GM21423 (cell line): ENCODE data around the gene SAP25.
"Not testable (repeated sequence)": the region's sequence is repeated elsewhere in the genome, so short reads cannot be mapped to it uniquely, and the experiment has no call there.

Experiments
- ATAC-seq: cut with Tn5 transposase; IDR thresholded peaks from one replicate; pipeline ENCODE4 v1.9.1; 2021; ENCODE audit warnings: mild to moderate bottlenecking, moderate library complexity; ENCODE audit not compliant: unreplicated experiment

Gene SAP25

DNA sequence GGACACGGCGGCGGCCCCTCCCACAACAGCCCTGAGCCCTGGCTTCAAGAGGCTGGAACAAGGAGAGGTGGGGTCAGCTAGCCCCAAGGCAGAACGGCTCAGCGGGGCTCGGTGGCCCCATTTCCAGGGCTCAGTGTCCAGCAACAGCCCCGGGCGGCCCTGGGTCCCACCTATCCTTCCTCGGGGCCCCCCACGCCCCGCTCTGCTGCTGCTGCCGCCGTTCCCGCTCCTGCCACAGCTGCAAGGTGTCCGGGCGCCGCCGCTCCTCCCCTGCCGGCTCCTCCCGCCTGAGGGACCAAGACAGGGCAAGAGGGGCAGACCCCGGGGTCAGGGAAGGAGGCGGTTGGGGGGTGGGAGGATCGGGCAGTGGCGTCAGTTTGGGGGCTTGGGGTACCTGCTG lies 3.4 kb upstream of the SAP25 start:
- ATAC-seq, result no peak

DNA sequence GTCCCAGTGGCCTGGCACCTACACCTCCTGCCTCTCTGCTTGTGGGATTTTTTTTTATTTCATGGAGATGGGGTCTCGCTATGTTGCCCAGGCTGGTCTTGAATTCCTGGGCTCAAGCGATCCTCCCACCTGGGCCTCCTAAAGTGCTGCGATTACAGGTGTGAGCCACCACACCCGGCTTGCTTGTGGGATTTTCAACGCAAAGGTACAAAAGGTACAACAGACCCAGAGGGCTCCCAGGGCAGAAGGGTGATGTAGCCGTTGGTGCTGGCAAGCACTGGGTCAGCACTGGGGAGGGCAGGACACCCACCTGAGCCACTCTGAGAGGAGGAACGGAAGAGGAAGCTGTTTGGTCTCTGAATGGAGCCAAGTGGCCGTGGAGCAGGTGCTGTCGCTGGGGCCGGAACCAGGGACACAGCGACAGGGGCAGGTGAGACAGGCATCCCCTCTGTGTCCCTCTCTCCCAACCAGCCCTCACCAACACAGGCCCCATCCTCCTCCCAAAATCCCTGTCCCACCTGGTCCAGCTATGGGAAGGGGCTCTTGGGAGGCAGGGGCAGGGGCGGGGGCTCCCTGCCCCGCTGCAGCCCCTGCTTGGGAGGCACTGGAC lies 2.8 kb upstream of the SAP25 start:
- ATAC-seq, result no peak

DNA sequence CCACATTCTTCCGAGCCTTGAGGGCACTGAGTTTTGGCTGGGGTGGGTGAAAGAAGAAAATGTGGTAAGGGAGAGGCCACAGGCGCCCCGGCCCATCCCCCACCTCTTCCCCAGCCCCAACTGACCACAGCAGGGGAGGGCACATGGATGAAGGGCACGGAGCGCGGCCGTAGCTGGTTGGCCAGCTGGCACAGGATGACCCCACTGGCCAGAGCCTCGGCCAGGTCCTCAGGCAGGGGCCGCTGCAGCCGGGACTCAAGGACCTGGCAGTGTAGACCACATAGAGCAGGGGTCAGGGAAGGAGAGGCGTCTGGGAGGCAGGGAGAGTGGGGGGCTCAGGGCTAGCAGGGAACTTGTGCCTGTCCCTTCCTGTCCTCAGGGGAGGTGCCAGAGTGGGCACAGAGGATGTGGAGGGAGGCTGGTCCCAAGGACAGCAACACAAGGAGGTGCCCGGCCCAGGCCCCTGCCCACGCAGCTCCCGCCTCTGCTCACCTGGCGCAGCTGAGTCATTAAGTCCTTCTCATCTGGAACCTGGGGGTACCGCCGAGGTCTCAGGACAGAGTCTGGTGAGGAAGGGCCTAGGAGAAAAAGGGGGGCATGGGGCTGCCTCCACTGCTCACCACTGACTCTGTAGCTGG lies 2.2 kb upstream of the SAP25 start:
- ATAC-seq, result no peak

DNA sequence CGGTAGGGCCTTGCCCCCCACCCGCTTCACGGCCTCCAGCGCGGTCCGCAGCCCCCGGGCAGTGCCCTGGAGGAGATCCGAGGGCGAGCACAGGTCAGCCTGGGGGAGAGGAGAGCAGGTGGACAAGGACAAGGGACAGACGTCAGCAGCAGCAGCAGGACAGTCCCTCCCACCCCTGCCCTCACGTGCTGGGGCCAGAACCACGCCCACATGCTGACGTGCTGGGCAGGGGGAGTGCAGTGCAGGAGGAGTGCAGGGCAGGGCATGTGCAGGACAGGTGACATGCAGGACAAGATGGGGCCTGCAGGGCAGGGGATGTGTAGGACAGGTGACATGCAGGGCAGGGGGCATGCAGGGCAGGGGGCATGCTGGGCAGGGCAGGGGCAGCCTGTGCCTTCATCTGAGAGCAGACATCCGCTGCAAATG lies 1.5 kb upstream of the SAP25 start:
- ATAC-seq, result no peak

DNA sequence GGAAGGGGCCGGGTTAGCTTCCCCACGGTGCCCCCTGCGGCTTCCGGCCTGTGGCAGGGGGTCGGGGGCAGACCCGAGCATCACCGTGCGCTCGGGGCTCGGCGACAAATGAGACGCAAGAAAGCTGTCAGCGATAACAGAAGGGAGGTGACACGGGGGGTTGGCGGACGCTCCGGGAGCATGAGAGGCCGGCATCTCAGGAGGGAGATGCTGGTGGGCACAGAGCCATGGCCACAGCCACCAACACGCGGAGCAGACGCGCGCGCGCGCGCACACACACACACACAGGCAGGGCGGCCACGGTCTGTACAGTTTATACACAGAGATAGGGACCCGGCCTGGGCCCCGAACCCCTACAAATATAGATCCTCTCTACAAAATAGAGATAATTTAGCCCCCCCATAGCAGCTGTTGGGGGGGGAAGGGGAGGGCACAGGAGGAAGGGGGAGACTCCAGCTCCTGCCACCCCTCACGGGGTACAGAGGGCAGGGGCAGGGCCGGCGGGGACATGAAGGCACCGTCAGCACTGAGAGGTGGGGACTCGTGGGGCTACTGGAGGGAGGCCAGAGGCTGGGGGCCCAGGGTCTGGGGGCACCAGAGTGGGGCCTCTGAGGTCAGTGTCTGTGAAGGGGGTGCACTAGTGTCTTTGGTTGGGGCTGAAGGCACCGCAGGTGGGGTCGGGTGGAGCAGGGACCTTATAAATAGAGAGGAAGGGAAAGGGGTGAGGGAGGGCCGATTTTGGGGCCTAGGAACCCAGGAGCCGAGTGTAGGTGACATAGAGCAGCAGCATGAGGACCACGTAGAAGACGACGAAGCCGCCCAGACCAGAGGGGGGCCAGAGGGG lies 884 bp upstream of the SAP25 start:
- no peak for ATAC-seq

DNA sequence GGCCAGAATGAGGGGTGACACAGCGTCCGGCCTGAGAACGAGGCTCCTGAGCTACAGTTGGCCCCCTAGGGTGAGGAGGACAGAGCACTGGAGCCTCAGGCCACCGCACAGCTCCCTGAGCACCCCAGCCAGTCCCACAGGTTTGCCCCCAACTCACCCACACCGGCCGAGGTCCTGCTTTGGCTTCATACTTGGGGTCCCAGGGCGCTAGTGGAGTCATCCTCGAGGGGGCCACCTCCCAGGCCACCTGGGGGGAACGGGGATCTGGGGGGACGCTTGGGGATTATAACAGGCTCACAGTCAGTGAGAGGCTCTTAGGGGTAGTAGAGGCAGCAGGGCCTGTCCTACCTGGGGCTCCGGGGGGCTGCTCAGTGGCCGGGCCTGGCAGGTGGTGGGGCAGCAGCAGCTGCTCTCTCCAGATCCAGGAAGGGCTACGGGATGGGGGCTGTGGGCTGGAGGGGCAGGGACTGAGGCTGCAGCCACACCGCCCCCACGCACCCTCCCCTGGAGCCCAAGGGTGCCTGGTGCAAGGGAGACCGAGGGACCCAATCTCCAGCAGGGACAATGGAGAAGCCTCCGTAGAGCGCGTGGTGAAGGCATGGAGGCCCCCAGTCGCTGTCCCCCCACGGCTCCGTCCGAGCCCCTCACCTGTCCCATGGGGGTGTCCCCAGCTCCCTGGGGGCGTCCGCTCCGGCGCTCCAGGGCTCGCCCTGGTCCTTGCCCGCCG lies 588 bp downstream of the SAP25 start:
- ATAC-seq, result no peak

DNA sequence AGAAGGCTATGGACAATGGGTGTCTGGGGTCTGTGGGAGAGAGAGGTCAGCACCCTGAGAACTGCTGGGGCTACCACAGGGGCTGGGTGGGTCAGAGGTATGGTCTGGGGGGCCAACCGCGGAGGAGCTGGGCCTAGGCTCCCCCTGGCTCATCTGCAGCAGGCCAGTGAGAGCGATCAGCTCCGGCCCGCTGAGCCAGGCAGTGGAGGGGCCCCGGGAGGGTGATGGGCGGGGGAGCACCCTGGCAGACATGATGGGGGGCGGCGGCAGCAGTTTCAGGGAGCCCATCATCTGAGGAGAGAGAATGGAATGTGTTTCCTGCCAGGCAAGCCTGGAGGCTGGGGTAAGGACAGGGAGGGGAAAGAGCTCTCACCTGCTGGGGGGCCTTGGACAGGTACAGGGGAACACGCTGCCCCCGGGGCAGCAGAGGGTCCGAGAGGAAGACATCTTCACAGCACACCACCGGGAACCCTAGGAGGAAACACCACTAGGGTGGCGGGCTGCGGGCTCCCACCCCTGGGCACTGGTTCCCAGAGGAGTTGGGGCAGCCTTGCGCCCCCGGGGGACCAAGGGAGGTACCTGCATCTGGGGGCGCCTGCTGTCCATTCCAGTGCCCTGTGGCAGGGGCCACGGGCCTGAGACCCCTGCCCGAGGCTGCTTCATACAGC lies 1.3 kb downstream of the SAP25 start:
- ATAC-seq, result no peak

DNA sequence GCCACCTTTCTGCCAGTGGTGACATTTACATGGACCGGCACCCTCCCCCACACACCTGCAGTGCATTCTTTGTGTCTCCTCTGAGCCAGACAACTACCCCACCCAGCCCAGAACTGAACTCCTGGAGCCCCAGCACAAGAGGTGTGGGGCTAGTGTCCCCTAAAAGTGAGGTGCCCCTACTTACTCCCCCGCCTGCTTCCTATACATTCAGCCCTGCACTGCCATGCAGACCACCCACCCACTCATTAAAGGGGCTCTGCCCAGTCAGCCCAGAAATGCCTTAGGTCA lies 1.9 kb downstream of the SAP25 start:
- no peak for ATAC-seq

DNA sequence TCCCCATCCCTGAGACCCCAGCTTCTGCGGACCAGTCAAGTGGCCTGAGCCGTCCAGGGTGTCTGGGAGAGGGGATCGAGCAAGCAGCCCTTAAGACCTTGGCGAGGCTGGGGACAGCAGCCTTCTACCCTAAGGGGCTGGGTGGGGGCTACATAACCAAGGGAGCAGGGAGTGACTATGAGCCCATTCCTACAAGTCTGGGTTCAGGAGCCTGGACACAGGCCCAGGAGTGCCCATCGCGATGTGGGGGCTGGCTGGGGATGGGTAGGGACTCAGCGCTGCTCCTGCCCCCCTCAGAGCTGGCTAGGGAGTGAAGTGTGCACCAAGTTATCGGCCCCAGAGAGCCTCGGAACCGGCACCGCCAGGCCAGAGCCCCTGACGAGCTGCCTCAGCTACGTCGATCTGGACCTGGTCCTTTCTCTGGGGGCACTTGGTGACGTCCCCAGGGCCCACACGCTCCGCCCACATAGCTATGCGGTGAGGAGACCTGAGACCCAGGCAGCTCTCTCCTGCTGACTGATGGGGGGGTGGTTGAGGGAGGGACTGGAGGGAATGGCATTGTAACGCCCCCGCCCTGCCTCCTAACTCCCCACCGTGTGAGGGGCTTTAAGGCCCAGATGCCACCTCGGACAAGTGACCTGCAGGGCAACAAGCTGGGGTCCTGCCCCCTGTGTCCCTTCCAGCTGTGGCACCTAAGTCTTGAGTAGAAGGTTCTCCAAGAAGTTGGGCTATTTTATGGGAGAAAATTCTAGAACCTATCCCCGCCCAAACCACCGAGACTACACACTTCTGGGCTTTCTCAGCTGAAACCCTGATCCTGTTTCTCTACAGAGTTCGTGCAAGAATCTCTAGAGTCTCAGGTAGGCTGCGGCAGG lies 2.5 kb downstream of the SAP25 start:
- no peak for ATAC-seq

DNA sequence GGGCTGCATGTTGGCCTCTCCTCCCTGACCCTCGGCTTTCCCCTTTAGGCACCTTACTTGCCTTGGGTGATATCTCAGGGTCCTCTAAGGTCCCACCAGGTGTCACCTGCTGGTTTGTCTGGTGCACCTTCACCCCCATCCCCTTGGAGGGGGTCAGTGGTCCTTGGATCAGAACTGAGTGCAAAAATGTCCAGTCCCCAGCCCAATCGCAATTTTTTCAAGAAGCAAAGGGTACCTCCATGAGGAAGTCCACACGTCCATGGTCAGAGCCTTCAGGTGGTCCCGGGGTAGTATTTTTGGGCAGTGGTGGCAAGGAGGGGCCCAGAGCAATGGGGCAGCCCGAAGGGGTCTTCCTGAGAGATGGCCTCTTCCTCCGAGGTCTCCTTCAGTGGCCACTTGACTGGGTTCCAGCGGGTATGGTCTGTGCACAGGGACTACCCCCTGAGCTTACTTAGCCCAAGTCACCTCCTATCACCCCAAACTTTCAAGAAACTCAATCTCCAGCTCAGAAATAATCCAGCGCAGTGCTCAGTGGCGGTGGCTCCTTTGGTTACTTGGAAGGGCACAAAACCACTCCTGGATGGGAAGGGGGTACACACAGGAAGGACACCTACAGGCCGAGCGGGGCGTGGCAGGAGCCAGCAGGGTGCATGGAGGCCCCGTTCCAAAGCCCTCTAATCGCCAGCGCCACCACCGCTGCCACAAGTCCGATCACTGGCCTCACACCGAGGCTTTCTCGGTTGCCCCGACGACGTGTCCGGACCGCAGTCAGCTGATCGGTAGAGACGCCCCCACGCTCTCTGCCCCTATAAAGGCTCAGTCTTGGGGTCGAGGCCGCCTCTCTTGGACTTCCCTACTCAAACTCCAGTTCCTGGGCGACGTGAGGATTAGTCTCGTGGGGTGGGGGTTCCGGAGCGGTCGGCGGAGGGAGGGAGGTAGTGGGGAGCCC lies 4.5 kb downstream of the SAP25 start:
- no peak for ATAC-seq

DNA sequence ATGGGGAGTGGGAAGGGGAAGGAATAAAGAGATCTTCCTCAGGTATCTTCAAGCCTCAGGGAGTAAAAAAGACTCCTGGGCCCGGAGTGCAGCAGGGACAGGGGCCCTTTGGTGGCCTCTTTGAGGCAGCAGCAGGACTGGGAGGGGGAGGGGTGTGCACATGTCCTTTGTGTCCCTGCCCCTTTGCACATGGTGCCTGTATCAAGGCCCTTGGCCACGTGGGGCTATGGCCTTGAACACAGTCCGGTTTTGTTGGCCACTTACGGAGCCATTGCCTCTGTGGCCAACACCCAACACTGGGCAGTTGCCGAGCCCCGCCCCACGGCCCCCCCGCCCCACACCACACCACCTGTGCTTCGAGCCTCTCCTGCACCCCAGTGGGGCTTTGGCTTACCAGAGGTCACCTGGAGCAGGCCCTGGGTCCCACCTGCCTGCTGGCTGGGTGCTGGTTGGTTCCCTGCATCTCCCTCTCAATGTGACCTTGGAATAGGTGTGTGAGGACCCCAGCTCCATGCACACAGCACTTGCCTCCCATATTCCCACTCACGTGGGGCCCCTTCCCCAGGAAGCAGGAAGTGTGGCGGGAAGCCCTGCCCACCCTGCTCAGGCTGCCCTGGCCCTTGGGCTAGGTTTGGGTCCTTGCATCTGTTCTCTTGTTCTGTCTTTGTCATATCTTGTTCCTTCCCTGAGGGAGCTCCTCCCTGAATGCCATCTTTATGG lies 5.4 kb downstream of the SAP25 start:
- ATAC-seq, result no peak

DNA sequence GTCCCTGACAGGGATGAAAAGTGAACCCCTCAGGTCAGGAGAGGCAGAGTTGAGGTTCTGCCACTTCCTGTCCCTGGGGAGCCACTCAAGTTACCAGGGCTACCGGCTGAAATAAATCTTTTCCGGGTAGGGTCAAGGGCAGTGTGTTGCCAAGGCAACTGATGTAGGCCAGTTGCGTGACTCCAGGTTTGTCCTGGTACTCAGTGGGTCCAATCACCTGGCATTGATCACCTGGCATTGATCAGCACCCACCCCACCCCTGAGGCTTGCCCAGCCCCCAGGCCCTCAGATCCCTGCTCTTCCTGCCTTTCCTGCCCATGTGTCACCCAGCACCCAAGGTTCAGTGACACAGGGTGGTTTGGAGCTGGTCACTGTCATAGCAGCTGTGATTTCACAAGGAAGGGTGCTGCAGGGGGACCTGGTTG lies 5.9 kb downstream of the SAP25 start:
- no peak for ATAC-seq

DNA sequence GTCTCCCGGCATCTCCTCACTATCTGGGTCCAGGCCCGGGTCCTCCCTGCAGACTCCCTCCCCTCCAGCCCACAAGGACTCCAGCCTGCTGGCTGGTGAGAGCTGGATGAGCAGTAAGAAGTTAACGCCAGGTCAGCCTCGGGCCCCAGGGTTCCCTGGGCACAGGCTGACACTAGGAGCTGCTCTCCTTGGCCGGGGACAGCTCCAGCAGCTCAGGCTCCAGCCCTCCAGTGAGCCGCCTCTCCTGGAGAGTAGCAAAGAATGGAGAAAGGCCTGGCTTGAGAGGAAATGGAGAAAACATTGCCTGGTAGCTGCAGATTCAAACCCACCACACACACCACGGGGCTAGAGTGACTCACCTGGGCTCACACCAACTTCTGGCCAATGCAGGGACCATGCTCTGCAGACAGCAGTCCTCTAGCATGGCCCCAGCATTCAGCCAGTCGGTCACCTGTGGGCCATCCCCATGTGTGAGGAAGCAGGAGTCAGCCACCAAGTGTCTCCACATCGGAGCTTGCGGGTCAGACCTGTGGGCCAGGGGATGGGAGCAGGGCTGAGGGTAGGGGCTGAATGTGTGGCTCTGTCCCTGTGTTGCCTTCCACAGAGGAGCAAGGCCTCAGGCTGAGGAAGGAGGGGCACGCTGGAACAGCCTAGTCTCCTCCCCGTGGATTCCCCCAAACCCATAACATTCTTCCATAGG lies 6.5 kb downstream of the SAP25 start:
- ATAC-seq, result no peak

DNA sequence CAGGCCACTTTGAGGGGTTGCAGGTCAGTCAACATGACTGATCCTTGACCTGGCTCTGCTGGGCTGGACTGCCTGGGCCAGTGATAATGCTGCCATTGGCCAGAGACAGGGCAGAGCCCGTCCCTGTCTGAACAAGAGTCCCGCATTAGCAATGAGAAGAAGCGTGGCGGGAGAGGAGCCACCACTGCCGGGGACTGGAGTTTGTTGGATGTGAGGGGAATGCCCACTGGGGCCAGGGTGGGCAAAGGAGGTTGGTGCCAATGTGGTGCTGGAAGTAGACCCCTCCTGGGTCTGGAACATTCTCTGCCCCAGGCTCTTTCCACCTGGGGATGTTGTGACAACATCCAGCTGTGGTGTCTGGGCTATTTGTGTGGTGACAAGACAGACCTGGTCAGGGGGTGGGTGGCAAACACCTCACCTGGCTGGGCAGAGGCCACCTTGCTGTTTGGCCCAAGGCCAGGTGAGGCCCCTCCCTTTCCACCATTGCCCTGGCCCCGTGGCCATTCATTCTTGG lies 7.6 kb downstream of the SAP25 start:
- no peak for ATAC-seq

DNA sequence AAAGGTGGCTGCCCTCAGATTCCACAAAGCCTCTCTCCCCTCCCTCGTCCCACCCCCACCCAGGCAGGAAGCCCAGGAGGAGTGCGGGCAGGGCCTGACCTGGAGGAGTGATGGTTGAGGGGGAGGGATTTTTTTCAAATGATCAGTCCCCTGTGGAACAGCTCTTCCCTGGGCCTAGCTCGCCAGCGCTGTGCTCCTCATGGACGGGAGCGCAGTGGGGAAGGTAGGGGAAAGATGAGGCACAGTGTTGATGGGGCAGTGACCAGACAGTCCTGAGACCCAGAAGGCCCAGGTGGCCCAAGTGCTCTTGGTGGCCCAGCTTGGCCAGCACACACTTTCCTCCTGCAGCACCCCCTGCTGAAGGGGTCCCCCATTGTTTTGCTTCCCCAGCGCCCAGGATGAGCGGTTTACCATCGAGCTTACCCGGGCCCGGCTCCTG lies 8.5 kb downstream of the SAP25 start:
- no peak for ATAC-seq

DNA sequence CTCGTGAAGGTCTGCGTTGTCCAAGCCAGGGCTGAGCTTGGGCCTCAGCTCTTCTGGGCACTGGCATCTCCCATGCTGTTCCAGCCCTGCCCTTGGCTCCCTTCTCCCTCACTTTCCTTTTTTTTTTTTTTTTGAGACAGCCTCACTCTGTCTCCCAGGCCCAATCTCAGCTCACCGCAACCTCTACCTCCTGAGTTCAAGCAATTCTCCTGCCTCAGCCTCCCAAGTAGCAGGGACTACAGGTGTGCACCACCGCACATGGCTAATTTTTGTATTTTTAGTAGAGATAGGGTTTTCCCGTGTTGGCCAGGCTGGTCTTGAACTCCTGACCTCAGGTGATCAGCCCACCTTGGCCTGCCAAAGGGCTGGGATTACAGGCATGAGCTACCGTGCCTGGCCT lies 9.3 kb downstream of the SAP25 start:
- ATAC-seq, result not testable (repeated sequence)

DNA sequence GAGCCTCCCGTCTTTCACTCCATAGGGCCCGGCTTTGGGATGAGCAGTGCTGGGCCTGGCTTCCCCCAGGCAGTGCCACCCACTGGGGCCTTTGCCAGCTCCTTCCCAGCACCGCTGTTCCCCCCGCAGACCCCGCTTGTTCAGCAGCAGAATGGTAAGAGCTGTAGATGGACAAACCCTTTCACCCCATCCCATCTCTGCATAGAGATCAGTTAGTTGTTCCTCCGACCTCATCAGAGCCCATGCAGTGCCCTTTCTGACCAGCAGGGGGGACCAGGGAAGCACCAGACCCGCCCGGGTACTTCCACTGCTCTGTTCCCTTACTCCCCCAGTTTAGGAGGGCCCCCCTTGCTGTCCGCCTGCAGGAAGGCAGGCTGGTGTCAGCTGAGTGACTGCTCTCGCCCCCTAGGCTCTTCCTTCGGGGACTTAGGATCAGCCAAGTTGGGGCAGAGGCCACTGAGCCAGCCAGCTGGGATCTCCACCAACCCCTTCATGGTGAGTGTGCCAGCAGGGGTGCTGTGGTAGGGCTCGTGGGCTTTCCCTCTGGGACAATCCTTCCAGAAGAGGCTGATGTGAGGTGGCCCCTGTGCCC lies 9.8 kb downstream of the SAP25 start:
- no peak for ATAC-seq
